GM12878 (cell line): Measurements from ENCODE around the gene UQCRQ. TPM values are rescaled to one million over a fixed set of nuclear protein-coding genes. Genes with fewer than 3 reads are reported as not detected.

Experiments used
- ATAC-seq: fragments of 200-7000 bp; cut with Tn5 transposase; 3 replicates; pipeline ENCODE4 v1.9.1; 2020; ENCODE audit warnings: mild to moderate bottlenecking, moderate library complexity
- BruUV-seq: library from RNA; stranded (reverse); fragments of 400-500 nt; replicated peaks from 2 replicates; lab custom pipeline; 2021; lab: Mats Ljungman, UMichigan
- CTCF ChIA-PET: fragments of 300-600 bp; sonication (Branson Sonifier 250); formaldehyde crosslinking; extraction: SDS; loops from one replicate; lab custom pipeline; 2021; ENCODE audit warnings: inconsistent platforms; lab: Yijun Ruan, JAX
- POLR2A ChIA-PET: fragments of 350-600 bp; formaldehyde crosslinking; extraction: SDS; loops from one replicate; lab custom pipeline; 2021; ENCODE audit warnings: inconsistent platforms; lab: Charles Lee
- RAD21 ChIA-PET: fragments of 300-600 bp; sonication (Branson Sonifier 250); formaldehyde crosslinking; loops from one replicate; lab custom pipeline; 2023; ENCODE audit warnings: antibody characterized with exemption; ENCODE audit not compliant: unreplicated experiment; lab: Charles Lee
- SMC1A ChIA-PET: fragments of 300-600 bp; sonication (Branson Sonifier 250); formaldehyde crosslinking; loops from one replicate; lab custom pipeline; 2023; ENCODE audit not compliant: unreplicated experiment, uncharacterized antibody; lab: Charles Lee
- DNase-seq: peaks from one replicate; pipeline ENCODE4 v3.0.0-alpha.2; 2011; ENCODE audit warnings: low read depth, low spot score
- FAIRE-seq: peaks from 3 replicates; lab custom pipeline; 2011; peaks lifted over from hg19 to GRCh38; lab: Jason Lieb, UNC
- H2AFZ ChIP-seq: 2 replicates; pipeline ENCODE4 v1.6.0; 2011; ENCODE audit warnings: low read depth, low read length, control low read depth; ENCODE audit not compliant: control insufficient read depth
- H3K27ac ChIP-seq: 2 replicates; pipeline ENCODE4 v1.5.1; 2011; ENCODE audit warnings: control low read depth; ENCODE audit not compliant: control insufficient read depth, insufficient read depth
- H3K27me3 ChIP-seq, 2 experiments: replicated peaks in 1 of 2; 2 replicates each; pipeline versions ENCODE4 v1.6.0 to v1.6.1; 2011; ENCODE audit warnings: low read length in 1 of 2; ENCODE audit not compliant: control insufficient read depth in 2 of 2, insufficient read depth in 2 of 2
- H3K36me3 ChIP-seq, 2 experiments: 2 replicates each; pipeline ENCODE4 v1.5.1; 2011; ENCODE audit warnings: low read length in 1 of 2; ENCODE audit not compliant: control insufficient read depth in 2 of 2, insufficient read depth in 2 of 2
- H3K4me1 ChIP-seq: 2 replicates; pipeline ENCODE4 v1.6.1; 2011; ENCODE audit warnings: mild to moderate bottlenecking, low read length, moderate library complexity, mixed read lengths; ENCODE audit not compliant: control insufficient read depth, insufficient read depth
- H3K4me2 ChIP-seq: 2 replicates; pipeline ENCODE4 v1.6.0; 2011; ENCODE audit warnings: control low read depth; ENCODE audit not compliant: control insufficient read depth, insufficient read depth
- H3K4me3 ChIP-seq: fragments of 200-600 bp; sonication (generic); 2 replicates; pipeline ENCODE4 v1.5.1; 2016
- H3K79me2 ChIP-seq: 2 replicates; pipeline ENCODE4 v1.6.0; 2011; ENCODE audit warnings: low read length; ENCODE audit not compliant: control insufficient read depth, insufficient read depth
- H3K9ac ChIP-seq: 2 replicates; pipeline ENCODE4 v1.8.0; 2011; ENCODE audit warnings: low read length, control low read depth, mixed read lengths; ENCODE audit not compliant: control insufficient read depth, insufficient read depth
- H3K9me3 ChIP-seq: replicated peaks from 3 replicates; pipeline ENCODE4 v1.5.1; 2011; ENCODE audit warnings: mild to moderate bottlenecking, low read length; ENCODE audit not compliant: control insufficient read depth, insufficient read depth
- H4K20me1 ChIP-seq: 2 replicates; pipeline ENCODE4 v1.6.0; 2011; ENCODE audit not compliant: control insufficient read depth, insufficient read depth
- CREB1 ChIP-seq: IDR thresholded peaks from 2 replicates; pipeline ENCODE4 v1.6.1; 2012; ENCODE audit warnings: low read depth, mild to moderate bottlenecking, inconsistent platforms
- GATAD2B ChIP-seq: fragments of 450-650 bp; conservative IDR thresholded peaks from 2 replicates; pipeline ENCODE4 v1.6.1; 2017; ENCODE audit warnings: low read depth, mild to moderate bottlenecking, moderate library complexity
- KDM1A ChIP-seq: fragments of 200-600 bp; sonication (generic); IDR thresholded peaks from 2 replicates; pipeline ENCODE4 v1.6.1; 2016; ENCODE audit warnings: borderline replicate concordance
- MYB ChIP-seq: fragments of 150-350 bp; IDR thresholded peaks from 2 replicates; pipeline ENCODE4 v1.6.1; 2014; ENCODE audit warnings: mild to moderate bottlenecking, low read depth, low read length, borderline replicate concordance
- RAD51 ChIP-seq: fragments of 450-650 bp; IDR thresholded peaks from 2 replicates; pipeline ENCODE4 v1.6.1; 2016; ENCODE audit warnings: moderate library complexity, mild to moderate bottlenecking, inconsistent platforms
- SIX5 ChIP-seq: IDR thresholded peaks from 2 replicates; pipeline ENCODE4 v1.6.1; 2011; ENCODE audit warnings: mild to moderate bottlenecking, low read depth, low read length, moderate library complexity; ENCODE audit not compliant: severe bottlenecking
- SPI1 ChIP-seq: IDR thresholded peaks from 2 replicates; pipeline ENCODE4 v1.6.1; 2011; ENCODE audit warnings: low read depth, mild to moderate bottlenecking, low read length, moderate library complexity, borderline replicate concordance; ENCODE audit not compliant: insufficient read depth
- SRF ChIP-seq, 2 experiments: IDR thresholded peaks; 2 replicates each; pipeline ENCODE4 v1.6.1; 2011; ENCODE audit warnings: low read depth in 2 of 2, low read length in 2 of 2, mild to moderate bottlenecking in 1 of 2, moderate library complexity in 1 of 2
- WGBS: methylation state at CpG from one replicate; pipeline ENCODE4 v1.1.6; 2016; ENCODE audit warnings: low lambda C conversion rate; ENCODE audit not compliant: insufficient replicate concordance, insufficient coverage; ENCODE audit errors: missing lambda C conversion rate; 5-methylcytosine and 5-hydroxymethylcytosine counted together
- in situ Hi-C: fragments of 300-500 bp; cut with MboI; formaldehyde crosslinking; loops from 9 replicates; pipeline ENCODE4 v1.14.3; 2018; ENCODE audit warnings: mixed read lengths
- intact Hi-C: fragments of 100-400 bp; cut with micrococcal nuclease; formaldehyde crosslinking; loops from one replicate; pipeline ENCODE4 v1.14.2; 2022; ENCODE audit not compliant: unreplicated experiment
- polyA plus RNA-seq, 11 experiments: library from polyadenylated mRNA; depleted of rRNA in 4 of 11; unstranded in 6 of 11; stranded (reverse) in 5 of 11; fragments of >200 nt; fragmentation: Nextera tagmentation in 4 of 11; fragmentation: Illumina TruSeq in 1 of 11; extraction: Ambion mirVana in 4 of 11; extraction: Trizol in 1 of 11; gene quantifications; 1 replicate in 1 of 11; 2 replicates in 10 of 11; pipeline versions ENCODE4 v1.2.1 to v1.2.3, GENCODE V29; 2011 to 2016; ENCODE audit warnings: inconsistent platforms in 2 of 11, missing spikeins in 2 of 11, low read depth in 1 of 11
- total RNA-seq, 4 experiments: library from RNA; depleted of rRNA in 3 of 4; stranded (reverse); fragments of >200 nt in 3 of 4; fragmentation: Illumina TruSeq in 1 of 4; extraction: Trizol in 1 of 4; gene quantifications; 2 replicates each; pipeline versions ENCODE4 v1.2.1 to v1.2.3, GENCODE V29; 2013 to 2021
- TF ChIP-seq, protein P1 (sequence below): fragments of 450-650 bp; IDR thresholded peaks from 2 replicates; pipeline ENCODE4 v1.6.1; 2016; ENCODE audit warnings: mild to moderate bottlenecking, moderate library complexity, borderline replicate concordance

Gene UQCRQ
- total and polyA plus RNA-seq, 10 of the 15 experiments (the other 5 are each of a cell fraction or from before 2014, with no cell fraction given), result 121 to 1,579 (median 408) TPM

DNA sequence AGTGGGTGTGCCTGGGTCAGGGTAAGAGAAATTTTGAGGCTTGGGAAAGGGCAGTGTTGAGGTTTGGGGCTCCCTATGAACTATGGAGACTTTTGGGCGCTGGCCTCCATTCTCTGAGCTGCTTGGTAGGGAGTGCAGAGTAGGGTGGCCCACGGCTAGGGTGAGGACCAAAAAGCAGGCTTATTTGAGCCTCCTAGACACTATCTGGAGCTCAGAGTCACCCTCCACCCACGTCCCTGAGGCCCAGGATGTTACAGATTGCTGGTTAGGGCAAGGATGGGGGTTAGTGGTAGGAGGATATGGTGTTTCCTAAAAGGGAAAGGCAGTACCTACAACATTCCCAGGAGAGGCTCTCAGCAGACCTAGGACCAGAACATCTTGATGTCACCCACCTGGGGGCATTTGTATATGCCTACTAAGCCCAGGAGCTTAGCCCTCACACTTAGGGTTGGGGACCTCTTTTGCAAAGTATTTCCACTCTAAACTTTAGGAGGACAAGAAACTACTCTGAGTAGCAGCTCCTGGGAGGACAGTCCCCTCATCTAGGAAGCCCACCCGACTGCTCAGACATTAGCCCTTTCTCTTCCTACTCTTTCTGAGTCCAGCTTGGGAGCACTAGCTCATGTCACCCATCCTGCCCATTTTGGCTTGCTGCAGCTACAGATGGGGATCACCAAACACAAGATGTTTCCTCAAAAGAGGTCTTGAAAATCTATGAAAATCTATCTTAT lies 38.3 kb upstream of the UQCRQ start (continued):
- TF ChIP-seq GATAD2B, result no peak
- no peak for TF ChIP-seq RAD51

DNA sequence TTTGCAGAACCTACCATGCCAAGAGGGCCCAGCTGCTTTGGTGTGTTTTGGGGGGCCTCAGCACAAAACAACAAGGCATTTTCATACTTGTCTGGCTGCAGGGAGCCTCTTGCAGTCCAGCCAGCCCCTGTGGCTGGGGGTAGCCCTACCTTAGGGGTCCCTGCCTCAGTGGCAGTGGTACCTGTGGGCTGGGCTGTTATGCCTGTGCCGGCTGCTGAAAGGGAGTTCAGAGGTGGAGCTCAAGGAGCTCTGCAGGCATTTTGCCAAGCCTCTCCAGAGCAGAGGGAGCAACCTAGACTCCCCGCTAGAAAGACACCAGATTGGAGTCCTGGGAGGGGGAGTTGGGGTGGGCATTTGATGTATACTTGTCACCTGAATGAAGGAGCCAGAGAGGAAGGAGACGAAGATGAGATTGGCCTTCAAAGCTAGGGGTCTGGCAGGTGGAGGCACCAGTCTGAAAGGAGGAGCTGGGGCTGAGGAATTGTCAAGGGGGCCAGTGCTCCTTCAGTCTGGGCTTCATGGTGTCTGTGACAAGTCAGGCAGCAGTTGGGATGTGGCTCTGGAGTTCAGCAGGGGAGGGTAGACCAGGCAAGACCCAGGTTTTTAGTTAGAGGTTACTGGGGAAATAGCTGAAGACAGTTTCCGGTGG lies 37.5 kb upstream of the UQCRQ start:
- TSS peak; percentile 61 for BruUV-seq
- H3K9ac ChIP-seq, result no peak overlapping the region
- no peak for TF ChIP-seq GATAD2B
- TF ChIP-seq, protein P1, sequence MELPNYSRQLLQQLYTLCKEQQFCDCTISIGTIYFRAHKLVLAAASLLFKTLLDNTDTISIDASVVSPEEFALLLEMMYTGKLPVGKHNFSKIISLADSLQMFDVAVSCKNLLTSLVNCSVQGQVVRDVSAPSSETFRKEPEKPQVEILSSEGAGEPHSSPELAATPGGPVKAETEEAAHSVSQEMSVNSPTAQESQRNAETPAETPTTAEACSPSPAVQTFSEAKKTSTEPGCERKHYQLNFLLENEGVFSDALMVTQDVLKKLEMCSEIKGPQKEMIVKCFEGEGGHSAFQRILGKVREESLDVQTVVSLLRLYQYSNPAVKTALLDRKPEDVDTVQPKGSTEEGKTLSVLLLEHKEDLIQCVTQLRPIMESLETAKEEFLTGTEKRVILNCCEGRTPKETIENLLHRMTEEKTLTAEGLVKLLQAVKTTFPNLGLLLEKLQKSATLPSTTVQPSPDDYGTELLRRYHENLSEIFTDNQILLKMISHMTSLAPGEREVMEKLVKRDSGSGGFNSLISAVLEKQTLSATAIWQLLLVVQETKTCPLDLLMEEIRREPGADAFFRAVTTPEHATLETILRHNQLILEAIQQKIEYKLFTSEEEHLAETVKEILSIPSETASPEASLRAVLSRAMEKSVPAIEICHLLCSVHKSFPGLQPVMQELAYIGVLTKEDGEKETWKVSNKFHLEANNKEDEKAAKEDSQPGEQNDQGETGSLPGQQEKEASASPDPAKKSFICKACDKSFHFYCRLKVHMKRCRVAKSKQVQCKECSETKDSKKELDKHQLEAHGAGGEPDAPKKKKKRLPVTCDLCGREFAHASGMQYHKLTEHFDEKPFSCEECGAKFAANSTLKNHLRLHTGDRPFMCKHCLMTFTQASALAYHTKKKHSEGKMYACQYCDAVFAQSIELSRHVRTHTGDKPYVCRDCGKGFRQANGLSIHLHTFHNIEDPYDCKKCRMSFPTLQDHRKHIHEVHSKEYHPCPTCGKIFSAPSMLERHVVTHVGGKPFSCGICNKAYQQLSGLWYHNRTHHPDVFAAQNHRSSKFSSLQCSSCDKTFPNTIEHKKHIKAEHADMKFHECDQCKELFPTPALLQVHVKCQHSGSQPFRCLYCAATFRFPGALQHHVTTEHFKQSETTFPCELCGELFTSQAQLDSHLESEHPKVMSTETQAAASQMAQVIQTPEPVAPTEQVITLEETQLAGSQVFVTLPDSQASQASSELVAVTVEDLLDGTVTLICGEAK, result no peak
- no peak for TF ChIP-seq MYB
- TF ChIP-seq SRF (IDR thresholded peaks at IDR 0.05; ENCODE audit: low read depth in 2 of 2, low read length in 2 of 2), result no peak
- no peak for TF ChIP-seq SPI1
- no peak for TF ChIP-seq SIX5
- no peak for TF ChIP-seq KDM1A
- TF ChIP-seq CREB1, result no peak
- TF ChIP-seq, all 136 proteins: peak for 0
- ChIA-PET RAD21 (interaction anchor here (1.2 to 2.4 kb wide), 6 partner anchors 9 to 442 kb away, joined by 3 to 13 read pairs (median 4); no protein-coding TSS in a partner anchor), POLR2A (interaction anchor here (1.5 to 1.9 kb wide), 2 partner anchors 10 to 78 kb away, joined by 7 to 8 read pairs; no protein-coding TSS in a partner anchor), SMC1A (interaction anchor here (0.8 to 3.2 kb wide), 14 partner anchors 9 to 303 kb away, joined by 3 to 16 read pairs (median 4); partner anchors contain the start of genes AFF4, GDF9 and UQCRQ), CTCF (interaction anchor here (0.9 to 6.0 kb wide), 17 partner anchors 9 to 695 kb away, joined by 3 to 46 read pairs (median 4); partner anchors contain the start of genes GDF9 and UQCRQ)
- Histone ChIP-seq H3K36me3 (no peaks in the 10 kb centered on the region), H2AFZ (no peak overlapping the region), H3K9me3 (no peaks in the 10 kb centered on the region), H3K4me3 (no peak overlapping the region), H3K27me3 (peaks cover 0 to 2% of the 10 kb centered on the region in 2 experiments; a peak in 2 of 4 replicates), H3K27ac (no peak overlapping the region), H3K79me2 (no peaks in the 10 kb centered on the region), H3K4me2 (peak overlapping the region; percentile 79), H3K4me1 (no peaks in the 10 kb centered on the region; the same call in 1 of the 2 replicates), H4K20me1 (no peaks in the 10 kb centered on the region)
- in situ Hi-C loops (loop anchor here (10.0 kb wide), 1 partner anchor 304 kb away; no protein-coding TSS in a partner anchor), intact Hi-C loops (no loop called here)
- 60% methylated on average over 4 of the region's 4 CpGs for WGBS
- no peak for FAIRE-seq
- no peak for DNase-seq
- ATAC-seq, result no peak
